GM21360 (cell line): ENCODE measurements around the gene SPRR1A.
"Not testable (repeated sequence)": the region's sequence is repeated elsewhere in the genome, so short reads cannot be mapped to it uniquely, and the experiment has no call there.

Source experiments
- ATAC-seq: cut with Tn5 transposase; IDR thresholded peaks from one replicate; pipeline ENCODE4 v1.9.1; 2021; ENCODE audit warnings: mild to moderate bottlenecking, moderate library complexity; ENCODE audit not compliant: unreplicated experiment

SPRR1A gene

DNA sequence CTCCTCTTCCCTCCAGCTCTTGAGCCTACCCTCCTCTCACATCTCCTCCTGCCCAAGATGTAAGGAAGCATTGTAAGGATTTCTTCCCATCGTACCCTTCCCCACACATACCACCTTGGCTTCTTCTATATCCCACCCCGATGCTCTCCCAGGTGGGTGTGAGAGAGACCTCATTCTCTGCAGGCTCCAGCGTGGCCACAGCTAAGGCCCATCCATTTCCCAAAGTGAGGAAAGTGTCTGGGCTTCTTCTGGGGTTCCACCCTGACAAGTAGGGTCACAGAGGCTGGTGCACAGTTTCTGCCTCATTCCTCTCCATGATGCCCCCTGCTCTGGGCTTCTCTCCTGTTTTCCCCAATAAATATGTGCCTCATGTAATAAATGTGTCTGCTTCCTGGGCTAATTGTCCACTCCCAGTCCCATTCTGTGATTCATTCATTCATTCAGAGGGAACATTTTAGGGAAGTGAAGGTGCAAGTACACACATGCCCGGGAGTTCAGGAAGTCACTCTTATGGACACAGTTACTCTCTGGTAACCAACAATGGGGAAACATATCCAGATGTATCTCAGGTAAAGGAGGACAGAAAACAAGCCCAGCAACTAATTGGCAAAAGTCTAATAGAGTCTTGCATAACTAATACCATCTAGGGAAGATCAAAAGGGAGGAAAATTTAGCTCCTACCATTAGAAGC, 11.5 kb upstream of the SPRR1A start:
- ATAC-seq: no peak

DNA sequence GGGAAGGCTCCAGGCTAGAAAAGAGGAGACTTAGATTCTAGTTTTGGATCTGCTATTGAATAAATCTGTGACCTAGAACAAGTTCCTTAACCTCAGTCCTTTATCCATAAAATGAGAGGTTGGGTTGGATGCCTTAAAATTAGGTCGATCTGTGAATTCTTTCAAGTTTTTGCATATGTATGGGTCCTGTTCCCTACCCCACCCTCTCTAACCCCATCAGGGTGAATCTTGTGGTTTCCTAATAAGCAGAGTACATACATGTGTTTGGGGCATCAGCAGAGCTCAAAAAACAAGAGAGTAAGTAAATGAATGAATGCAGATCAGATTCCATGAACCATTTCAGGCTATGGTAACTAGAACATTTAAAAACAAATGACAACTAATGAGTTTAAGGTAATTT, 7.2 kb upstream of the SPRR1A start:
- ATAC-seq: no peak

DNA sequence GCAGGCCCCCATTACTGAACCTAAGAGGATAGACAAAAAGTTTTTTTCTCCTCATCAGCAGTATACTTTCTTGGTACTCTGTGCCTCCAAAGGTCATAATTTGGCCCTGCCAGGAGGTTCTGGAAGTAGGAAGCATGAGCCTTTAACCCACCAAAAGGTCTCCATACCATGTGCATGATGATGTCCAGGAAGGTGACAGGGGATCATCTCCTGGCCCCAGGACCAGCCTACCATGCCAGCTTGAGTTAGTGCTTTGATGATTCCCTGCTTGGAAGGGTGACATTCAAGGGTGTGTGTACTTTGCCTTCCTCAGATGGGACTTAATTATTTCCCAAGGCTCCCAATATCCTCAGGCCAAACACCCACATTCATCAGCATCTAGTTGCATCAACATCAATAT, 6.3 kb upstream of the SPRR1A start:
- ATAC-seq: no peak

DNA sequence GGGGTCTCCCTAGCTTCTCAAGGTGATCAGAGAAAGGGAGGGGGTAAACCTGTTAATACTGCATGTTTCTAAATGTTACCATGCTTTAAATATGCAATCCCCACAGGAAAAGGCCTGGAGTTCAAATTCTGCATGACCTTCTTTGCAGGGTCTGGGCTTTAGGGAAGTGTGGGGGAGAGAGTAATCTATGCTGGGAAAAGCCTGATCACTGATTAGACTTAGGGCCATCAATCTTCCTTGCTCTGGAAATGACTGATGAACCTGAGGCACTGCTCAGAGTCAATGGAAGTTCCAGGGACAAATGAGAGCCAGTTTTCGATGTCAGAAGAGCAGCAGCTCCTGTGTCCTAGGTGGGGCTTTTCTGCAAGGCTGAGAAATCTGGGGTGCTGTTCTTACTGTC, 3.2 kb upstream of the SPRR1A start:
- no peak for ATAC-seq

DNA sequence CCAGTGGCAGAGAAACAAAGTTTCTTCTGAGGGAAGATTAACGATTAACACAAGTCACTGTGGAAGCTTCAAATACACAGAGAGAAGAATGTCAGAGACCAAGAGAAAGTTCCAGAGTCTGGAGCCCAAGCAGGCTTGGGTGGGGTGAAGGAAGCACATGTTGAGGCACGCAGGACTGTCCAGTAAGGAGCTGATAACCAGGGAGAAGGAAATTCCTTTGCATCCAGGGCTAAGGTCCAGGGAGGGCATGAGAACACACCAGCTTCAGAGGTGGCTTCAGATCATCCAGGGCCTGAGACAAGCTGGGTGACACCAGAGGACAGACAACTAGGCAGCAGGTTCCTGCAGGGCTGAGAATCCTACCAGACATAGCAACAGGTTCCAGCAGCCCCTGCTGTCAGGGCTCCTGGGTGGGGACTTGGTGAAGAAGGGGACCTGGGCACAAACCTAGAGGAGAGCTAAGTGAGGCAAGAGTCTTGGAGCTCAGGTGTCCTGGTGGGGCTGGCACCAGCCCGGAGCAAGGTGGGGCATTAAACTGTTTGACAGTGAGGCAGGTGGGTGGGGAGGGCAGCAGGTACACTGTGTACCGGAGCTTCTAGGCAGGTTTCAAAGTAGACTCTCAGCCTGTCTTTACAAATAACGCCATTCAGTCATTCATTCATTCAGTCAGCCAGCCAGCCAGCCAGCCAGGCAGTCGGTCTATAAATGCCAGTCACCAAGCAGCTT, 2.6 kb upstream of the SPRR1A start:
- ATAC-seq: no peak

DNA sequence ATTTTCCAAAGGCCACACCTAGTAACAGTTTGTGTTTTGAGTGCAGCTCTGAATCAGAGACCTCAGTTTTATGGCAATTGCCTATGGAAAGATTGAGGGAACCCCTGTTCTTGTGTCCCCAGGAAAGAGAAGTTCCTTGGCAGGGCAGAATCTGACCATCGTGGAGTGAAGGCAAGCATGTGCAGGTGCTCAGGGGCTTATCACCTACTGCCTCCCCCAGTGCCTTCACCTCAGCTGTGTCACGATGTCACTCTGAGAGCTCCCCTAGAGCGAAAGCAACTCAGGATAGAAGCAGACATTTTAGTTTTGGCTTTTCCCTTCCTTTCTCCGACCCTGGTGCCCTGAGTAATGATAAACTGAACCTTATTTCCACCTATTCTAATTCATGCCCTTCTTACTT, 1.8 kb upstream of the SPRR1A start:
- no peak for ATAC-seq

DNA sequence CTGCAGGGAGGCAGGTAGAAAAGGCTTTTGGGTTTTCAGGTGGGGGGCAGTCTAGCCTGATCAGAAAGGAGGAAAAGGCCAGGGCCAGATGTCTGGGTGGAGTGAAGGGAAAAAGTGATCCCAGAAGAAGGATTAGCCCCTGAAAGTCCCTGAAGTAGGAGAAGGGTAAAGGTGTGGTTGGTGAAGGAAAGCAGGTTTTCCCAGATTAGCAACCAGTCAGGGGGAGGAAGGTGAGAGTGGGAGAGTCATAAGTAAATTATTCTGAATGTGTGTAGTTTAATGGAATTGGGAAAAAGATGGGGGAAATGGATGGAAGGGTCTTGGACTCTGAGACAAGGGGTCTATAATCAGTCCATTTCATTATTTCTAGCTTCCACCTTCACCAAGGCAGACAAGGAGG, 647 bp upstream of the SPRR1A start:
- no peak for ATAC-seq

DNA sequence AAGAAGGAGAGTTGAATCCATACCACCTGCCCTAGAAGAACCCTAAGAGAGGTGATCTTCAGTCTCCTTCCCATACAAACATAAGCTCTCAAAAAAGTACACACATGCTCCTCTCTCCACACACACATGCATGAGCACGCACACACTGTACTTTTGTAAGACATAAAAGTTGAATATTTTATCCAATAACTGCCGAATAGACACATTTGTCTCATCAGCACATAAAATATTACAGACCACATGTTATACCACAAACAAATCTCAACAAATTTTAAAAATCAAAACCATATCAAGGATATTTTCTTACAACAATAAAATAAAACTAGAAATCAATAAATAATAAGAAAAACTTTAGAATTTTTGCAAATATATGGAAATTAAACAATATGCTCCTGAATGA, 2.7 kb downstream of the SPRR1A start:
- no peak for ATAC-seq

DNA sequence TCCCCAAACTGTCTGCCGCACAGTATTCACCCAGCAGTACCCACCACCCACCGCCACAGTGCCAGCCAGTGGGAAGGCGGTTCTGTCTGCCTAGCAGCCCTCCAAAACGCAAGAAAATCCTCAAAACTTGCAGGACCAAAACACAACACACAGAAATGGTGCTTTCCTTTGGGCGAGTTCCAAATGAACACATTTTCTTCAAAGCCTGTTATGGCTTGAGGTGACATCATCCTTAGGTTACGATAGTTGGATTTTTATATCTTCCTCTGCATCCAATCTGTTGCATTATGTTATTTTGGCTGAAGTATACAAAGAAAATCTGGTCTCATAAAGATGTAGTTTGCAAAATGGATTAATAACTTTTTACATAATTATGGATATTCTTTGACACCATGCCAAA, 9.3 kb downstream of the SPRR1A start:
- no peak for ATAC-seq

DNA sequence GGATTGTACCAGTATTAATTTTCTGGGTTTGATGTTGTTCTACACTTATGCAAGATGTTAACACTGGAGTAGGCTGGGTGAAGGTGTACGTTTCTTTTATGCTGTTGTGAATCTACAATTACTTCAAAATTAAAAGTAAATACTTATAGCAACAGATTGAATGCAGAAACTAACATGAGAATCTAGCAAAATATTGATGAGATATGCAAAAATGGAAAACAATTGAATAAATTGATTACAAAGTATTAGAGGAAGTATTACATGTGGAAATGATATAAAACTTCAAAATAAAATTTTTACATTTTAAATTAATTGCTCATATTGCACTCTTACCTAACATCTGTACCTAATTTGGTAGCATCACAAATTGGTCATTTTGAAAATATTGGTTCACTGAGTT, 12.0 kb downstream of the SPRR1A start:
- ATAC-seq: no peak

DNA sequence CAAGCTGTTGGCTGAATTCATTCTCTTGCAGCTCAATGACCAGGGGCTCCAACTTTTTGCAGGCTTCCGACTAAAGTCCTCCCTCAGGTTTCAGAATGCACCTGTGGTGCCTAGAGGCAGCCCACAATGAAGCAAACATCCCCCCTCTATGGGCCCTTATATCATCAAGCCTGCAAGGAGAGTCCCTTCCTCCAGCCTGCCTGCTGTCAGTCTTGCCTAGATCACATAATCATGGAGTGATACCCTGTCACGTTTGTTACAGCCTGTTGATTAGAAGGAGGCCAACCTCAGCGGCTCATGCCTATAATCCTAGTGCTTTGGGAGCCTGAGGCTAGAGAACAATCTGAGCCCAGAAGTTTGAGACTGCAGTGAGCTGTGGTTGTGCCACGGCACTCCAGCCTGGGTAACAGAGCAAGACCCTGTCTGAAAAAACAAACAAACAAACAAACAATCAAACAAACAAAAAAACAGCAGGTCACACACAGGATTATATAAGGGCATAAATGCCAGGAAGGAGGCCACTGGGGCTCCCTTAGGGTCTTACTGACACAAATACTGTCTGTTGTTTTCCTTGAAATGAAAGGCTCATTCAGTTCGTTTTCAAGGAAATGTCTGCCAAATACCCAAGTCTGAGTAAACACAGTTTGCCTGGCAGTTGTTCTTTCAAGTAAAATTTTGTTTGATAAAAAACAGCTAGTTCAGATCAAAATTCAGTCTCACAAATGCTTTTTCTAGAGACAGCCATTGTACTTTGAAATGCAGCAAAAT, 12.9 kb downstream of the SPRR1A start:
- no peak for ATAC-seq

DNA sequence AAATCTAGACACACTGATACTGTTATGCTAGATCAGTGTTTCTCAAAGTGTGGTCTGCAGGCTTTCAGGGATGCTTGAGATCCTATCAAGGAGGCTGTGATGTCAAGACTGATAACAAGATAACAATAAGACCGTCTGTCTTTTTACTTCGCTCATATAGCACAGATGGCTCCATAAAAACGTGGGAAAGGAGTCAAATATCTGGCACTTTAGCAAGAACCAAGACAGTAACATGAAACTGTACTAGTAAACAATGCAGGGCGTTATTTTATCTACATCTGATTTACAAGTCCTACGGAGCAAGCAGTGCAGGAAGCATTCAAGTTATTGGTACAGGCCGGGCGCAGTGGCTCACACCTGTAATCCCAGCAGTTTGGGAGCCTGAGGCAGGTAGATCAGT, 14.0 kb downstream of the SPRR1A start:
- no peak for ATAC-seq

DNA sequence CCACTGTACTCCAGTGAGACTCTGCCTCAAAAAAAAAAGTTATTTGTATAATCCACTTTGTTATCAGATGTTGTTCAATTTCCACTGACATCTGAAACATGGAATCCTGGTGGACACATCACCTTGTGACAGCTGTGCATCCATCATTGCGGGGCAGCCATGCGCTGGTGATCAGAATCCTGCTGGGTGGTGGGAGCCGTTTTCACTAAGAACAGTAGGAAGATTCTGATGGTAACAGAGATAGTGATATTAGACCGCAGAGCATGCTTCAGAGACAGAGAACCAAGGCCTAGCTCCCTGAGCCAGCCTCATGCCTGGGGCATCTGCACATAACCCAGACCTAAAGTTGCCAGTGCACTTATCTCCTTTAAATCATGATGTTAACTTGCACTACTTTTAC, 14.6 kb downstream of the SPRR1A start:
- no peak for ATAC-seq

DNA sequence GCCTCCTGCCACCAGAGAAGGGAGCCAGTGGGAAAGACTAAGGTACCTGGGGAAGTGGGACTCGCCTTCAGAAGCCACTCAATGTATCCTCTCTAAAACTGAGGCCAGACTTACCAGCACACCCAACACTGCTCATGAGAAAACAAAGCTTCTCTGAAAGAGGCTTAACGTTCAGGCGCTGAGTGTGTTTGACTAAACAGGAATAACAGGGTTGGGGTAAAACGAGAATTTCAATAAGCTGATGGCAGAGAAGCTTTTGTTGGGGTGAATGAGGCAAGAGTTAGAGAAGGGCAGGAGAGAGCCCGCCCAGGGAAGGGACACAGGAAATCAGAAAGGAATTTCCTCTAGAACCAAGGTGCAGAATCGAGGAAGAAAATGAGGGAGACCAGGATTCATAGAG, 15.9 kb downstream of the SPRR1A start:
- ATAC-seq: no peak

DNA sequence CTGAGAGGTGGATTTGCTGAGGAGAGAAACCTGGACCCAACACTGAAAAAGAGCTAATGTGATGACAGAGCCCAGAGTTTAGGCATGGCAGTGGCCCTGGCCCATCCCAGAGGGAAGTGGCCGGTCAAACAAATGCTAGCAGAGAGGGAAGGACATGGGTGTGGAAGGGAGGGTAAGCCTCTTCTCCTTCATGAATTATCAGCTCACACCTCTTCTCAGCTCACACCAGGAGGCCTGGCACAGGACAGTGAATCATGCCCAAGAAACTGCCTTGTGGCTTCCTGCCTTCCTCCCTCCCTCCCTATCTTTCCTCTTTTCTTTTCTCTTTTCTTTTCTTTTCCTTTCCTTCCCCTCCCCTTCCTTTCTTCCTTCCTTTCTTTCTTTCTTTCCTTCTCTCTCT, 16.4 kb downstream of the SPRR1A start:
- ATAC-seq: no peak

DNA sequence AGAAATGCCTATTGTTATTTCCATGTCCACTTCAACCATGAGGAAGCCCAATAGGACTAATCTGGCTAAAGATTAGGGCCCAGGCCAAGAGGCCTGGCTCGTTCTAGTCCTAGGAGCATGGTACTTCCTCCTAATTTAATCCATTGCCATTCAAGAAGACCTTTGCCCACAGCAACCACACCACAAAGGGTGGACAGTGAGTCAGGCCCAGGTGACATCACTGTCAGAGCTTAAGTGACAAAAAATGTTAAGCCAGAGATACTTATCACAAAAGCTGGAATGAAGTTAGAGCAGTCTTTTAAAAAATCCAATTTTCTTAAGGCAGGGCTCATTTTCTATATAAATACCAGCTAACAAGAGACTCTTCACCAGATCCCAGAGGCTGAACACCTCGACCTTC, 17.5 kb downstream of the SPRR1A start, which contains the start of gene SPRR3:
Gene SPRR3 (plus strand): TSS at position 368 of the 400 bp plus-strand sequence. CDS start 1,272 bp downstream, outside the sequence.
- ATAC-seq: no peak

DNA sequence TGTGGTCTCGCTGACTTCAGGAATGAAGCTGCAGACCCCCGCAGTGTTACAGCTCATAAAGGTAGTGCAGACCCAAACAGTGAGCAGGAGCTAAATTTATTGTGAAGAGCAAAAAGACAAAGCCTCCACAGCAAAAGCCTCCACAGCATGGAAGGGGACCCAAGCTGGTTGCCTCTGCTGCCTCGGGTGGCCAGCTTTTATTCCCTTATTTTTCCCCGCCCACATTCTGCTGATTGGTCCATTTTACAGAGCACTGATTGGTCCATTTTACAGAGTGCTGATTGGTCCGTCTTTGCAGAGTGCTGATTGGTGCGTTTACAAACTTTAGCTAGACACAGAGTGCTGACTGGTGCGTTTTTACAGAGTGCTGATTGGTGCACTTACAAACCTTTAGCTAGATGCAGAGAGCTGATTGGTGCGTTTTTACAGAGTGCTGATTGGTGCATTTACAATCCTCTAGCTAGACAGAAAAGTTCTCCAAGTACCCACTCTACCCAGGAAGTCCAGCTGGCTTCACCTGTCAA, 27.4 kb downstream of the SPRR1A start:
- ATAC-seq: not testable (repeated sequence)

DNA sequence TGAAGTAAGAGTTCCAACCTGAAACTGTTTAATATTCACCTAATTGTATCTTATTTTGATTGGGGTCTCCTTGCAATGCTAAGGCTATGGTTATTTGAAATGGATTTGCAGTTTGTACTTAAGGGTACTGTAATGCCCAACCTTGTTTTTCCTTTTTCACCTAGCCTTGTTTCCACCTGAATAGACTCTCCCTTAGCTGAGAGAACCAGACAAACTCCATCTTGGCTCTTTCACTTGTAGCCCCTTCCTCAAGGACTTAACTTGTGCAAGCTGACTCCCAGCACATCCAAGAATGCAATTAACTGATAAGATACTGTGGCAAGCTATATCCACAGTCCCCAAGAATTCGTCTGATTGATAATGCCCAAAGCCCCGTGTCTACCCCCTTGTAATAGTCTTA, 37.9 kb downstream of the SPRR1A start:
- ATAC-seq: not testable (repeated sequence)

DNA sequence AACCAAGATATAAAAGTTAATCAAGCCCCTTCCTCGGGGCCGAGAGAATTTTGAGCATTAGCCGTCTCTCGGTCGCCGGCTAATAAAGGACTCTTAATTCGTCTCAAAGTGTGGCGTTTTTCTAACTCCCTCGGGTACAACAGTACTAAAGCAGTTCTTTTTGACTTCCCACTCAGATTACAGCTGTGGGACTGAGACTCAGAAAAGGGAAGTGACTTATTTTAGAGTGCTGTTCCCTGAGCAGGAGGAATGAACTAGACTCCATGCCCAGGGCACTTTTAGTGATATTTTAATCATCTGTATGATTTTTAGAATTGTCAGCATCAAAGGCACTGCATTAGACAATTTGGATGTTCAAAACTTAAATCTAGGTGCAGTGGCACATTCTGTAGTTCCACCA, 38.5 kb downstream of the SPRR1A start:
- not testable (repeated sequence) for ATAC-seq

DNA sequence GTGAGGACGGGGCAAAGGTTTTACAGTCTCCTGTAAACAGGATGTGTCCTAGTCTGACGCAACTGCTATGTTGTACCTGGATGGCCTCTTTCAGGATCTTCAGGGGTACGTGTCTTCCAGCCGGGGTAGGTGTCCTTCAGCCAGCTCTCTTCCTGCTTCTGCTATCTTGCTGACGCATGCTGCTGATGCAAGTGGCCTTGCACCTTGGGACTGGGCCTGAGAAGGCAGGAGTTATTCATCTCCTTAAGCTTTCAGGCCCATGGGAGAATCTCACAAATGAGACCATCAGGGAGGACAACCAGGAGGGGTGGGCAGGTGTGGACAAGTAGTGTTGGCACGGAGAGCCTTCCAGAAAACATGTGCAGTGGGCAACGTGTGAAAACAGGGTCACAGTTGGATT, 39.2 kb downstream of the SPRR1A start:
- ATAC-seq: no peak

DNA sequence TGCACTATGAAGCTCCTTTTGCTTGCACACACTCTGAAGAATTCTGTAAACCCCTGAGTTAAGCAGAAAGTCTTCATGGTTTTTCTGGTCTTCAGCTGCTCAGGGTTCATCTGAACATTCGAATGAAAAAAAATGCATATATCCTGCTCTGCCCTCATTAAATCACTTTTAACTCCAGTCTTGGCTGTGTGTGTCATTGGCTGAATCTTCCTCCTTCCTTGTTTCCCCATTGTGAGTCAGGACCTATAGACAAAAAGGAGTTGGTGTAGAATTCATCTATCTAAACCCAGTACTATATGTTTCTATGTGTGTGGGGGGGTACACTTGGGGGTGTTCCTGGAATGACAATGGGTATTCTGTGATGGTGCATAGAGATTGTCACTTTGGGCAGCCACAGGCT, 40.5 kb downstream of the SPRR1A start:
- no peak for ATAC-seq

DNA sequence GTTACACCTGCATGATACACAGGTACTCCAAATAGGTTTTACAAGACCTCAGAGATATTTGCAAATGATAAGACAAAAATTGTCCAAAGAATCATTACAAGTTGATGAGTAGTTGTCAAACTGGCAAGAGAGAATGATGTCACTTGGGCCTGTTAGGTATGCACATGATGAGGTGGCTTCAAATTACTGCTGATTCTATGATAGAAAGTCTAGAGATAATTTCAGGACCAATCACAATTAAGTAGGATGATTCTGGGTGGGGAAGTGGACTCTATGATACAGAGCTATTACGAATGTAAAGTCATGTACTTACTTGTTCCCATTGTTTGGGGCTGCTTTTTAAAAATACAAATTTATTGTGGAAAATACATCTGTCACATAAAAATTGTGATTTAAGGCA, 41.9 kb downstream of the SPRR1A start:
- no peak for ATAC-seq
